Cerebellar cortex (tissue), 1 donor: ENCODE measurements around the gene DOCK4.

Source experiments
- DNase-seq: peaks from one replicate; pipeline ENCODE4 v3.0.0-alpha.2; 2015; ENCODE audit warnings: low spot score

DOCK4 gene

DNA sequence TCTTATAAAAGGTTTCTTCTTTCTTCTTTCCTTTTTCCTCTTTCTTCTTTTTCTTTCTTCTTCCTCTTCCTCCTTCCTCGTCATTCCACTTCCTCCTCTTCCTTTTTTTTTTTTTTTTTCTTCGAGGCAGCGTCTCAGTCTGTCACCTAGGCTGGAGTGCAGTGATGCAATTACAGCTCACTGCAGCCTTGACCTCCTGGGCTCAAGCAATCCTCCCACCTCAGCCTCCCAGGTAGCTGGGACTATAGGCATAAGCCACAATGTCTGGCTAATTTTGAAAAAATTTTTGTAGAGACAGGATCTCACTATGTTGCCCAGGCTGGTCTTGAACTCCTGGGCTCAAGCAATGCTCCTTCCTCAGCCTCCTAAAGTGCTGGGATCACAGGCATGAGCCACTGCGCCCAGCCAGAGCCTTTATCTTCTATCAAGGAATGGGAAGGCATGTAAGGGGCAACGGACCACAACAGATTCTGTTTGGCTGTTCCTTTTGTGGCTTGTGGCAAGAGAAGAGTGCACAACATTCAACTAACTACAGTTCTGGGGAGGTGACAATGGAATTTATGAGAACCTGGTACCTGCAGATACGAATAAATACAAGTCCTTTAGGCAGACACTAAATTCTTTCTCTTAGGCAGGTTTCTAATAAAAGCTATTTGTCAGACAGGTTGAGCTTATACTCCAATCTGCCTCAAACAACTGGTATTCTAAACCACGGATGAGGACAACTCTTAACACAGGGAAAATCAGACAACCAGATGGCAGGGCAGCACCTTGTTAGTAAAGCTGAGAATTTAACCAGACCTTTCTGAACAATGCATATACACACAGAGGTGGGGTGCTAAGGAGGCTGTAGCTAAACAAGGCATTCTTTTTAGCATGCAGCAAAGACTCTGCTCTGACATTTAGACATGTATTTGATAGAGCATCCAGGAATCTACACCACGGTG, 100.3 kb downstream of the DOCK4 start:
- peak; percentile 66 for DNase-seq

DNA sequence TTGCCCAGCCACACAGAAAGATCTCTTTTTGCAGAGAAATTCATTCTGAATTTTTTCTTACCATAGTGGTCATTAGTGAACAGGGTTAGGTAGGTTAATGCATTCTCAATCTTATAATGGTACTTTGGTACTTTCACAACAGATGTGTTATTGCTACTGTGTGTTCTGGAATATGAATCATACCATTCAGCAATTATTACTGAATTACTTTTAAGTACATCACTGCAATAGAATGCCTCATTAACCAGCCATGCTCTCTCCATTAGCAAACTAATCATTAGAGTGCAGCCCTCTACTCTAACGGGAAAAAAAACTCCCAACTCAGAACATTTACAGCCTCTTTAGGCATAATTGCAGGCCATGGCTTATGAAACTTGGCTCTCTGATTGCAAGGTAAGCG, 102.1 kb downstream of the DOCK4 start:
- no peak for DNase-seq

DNA sequence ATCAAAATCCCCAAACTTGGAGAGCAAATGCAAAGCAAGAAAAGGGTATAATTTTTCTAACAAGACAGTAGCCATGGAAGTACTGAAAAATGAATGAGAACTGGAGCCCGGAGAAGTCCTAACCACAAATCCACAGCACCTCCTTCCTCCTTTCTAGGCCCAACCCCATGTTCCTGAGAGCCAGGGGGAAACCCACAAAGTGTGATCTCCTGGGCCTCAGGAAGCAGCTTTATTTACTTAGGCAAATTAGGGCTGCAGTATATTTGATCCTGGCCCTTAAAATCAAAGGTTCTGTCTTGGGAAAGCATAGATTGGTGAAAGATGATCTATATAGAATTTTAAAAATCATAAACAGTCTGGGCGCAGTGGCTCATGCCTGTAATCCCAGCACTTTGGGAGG, 103.0 kb downstream of the DOCK4 start:
- DNase-seq = no peak

DNA sequence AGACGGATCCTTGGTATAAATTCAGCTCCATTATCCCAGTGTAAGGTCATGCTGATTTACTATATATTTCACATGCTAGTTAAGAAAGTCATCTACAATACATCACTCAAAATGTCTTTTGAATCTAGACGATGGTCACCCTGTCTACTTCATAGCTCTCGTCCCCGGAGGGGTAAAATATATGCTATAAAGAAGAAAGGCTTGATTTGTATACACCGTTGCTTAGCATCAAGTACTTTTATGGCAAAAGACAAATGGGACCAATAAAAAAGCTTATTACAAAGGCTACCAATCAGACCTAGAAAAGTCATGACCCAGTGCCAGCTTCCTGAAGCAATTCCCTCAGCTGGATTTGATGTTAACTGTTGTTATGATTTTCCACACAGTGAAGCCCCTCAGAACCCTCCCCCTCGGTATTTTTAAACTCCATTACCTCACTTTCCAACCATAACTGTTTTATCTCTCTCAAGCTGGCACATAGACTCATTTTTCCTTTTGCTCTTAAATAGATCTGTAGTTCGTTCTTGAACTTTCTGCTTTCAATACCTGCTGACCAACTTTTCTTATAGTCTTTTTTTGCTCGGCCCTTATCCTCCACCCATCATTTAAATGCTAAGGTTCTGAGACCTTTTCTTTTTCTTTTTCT, 104.9 kb downstream of the DOCK4 start:
- no peak for DNase-seq

DNA sequence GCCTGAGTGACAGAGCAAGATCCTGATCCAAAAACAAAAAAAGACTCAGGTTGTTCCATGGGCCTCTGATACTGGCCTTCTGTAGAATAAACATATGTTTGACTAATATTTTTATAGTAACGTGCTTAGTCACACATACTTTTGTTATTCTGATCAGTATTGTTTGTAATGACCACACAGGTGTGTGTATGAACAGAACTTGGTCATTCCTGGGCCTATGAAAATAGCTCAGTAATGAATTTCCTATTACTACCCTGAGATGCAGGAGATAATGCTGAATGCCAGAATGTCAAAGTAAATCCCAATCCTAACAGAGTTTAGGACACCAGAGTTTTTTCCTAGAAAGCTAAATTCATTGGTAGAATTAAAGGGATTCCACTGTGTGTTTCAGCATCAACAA, 108.7 kb downstream of the DOCK4 start:
- no peak for DNase-seq

DNA sequence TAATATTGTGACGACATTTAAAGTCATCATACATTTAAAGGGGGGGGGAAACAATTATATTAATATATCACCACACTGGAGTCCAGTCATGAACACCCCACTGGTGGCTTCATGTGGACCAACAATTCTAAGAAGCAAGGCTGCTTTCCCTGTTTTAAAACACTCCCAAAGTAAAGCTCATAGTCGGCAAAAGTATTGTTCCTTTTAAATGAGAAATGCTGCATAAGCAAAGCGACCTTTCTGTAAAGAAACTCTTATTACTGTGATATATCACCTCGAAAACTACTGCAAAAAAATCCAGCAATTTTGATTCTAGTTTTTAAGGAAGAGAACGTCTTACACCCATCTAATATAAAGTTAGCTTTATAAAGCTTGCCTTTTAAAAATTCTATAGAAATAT, 112.8 kb downstream of the DOCK4 start:
- no peak for DNase-seq

DNA sequence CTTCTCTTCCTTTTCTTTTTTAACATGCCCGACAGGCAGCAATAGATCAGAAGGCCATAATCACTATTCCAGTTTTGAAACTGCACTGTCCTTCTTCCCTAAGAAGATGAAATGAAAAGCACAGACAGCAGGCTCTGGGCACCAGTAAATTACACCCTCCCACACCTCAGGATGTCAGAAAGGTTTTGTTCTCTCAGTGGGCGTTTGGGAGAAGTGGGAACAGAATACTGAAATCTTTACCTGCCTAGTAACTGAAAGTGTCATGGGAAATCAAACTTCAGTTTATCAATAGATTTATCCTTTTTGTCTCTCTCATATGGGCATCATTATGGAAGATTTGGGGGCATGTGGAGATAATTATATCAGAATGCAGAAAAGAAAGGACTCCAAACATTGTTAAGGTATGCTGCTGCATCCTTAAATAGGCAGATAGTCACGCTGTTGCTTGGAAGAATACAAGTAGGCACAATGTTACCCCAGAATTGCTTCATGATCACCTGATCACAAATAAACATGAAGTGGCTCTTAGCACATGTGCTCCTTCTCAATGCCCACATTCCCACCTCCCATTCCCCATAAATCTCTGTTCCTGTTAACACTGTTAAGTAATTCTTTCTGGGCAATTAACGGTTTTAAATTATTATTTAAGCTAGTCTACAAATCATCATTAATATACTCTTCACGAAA, 113.3 kb downstream of the DOCK4 start:
- DNase-seq = no peak

DNA sequence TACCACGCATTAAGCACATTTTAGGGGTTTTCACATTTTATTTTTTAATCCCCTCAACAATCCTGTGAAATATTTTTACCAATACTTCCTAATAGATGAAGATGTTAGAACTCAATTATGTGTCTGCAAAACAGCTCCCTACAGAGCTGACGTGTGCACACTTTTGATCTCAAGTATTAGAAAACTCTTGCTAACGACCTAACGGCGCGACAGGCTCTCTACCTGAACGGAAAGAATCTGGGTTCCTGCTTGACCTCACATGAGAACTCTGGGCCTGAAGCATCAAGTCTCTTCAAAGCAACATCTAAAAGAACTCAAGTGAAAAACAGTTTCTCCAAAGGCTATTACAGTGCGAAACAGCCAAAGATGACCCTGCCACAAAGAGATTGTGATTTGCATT, 113.9 kb downstream of the DOCK4 start:
- no peak for DNase-seq

DNA sequence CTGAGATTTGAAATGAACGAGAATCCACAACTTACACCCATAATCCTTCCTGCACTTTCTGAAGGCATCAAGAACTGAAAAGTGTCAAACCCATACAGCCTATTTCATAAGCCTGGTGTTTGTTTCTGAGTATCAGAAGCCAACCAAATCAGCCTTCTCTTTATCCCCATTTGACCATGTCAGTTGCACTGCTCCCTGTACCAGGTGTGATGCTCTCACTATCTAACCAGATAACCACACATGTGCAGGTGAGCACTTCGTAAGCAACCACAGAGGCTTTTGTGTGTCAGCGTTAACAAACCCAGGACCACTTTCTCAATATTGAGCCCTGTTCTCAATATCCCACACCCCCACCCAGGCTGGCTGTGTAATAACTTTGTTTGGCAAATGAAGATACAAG, 114.4 kb downstream of the DOCK4 start:
- DNase-seq = no peak

DNA sequence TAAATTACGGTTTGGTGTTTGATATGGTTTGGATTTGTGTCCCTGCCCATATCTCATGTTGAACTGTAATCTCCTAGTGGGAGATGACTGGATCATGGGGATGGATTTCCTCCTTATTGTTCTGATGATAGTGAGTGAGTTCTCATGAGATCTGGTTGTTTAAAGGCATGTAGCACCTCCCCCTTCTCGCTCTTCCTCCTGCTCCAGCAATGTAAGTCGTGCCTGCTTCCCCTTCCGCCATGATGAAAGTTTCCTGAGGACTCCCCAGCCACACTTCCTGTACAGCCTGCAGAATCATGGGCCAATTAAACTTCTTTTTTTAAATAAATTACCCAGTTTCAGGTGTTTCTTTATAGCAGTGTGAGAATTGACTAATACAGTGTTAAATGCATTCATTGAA, 116.6 kb downstream of the DOCK4 start:
- no peak for DNase-seq

DNA sequence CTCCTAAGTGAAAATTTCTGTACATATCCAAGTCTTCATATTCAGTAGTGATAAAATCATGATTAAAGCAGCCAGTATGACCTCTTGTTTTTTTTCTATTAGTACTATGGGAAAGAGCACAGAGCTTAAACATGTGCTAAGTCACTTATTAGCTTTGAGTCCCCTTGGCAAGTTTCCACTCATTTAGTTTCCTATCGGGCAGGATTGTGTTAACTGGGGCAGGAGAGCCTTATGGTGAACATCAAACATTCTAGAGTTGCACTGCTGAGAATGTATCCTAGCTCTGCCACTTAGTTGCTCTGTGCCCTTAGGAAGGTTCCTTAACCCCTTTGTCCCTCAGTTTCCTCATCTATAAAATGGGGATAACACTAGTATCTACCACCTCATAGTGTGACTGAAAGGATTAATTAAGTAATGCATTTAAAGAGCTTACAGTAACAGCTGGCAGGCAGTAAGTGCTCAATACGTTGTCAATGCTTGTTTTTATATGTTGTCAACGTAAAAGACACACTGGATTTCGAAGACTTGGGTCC, 117.6 kb downstream of the DOCK4 start:
- no peak for DNase-seq

DNA sequence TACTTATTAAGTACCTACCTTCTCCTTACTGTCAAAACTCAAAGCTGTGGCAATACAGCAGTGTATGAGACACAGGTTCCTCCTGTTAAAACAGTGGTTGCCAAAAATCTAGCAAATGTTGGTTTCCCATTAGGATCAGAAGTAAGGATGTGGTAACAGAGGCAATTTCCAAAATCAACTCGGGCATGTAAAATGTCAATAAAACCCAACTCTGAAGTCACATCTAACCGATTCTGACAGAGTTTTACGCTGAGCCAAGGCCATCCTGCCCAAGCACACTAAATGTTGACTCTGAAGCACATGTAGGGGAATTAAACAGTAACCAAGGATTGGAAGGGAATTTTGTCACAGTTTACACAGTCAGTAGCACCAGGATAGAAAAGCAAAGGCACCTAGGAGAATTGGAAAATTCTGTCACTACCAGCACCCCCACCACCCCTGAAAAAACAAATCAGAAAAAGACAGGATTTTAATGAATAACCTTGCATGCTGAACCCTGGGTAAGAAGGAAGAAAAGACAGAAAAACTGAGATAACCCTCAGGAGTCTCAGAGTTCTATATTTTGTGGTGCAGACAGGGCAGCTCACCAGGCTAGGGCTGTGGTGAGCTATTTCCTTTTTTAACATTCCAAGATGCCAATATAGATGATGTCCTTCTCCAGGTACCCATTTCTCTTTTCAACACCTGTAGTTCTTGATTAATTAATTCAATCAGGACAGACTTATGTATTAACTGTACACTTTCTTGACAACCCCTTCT, 119.5 kb downstream of the DOCK4 start:
- peak; percentile 33 for DNase-seq

DNA sequence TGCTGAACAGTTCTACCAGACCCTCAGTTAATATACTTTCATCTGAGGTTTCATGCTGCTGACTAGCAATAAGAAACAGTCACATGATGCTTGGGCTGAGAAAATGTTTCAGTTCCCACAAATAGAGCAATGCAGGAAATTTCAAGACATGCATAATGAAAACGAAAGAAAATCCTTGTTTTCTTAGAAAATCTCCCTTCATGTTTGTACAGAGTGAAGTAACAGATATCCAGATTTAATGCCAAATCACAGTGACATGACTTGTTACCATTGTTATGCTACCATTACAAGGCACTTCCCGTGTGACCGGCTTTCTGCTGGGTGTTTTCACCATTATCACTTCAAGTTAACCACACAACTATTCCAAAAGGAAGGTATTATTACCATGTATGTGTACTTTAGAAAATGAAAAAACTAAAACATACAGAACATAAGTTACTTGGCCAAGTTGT, 121.7 kb downstream of the DOCK4 start:
- DNase-seq = no peak

DNA sequence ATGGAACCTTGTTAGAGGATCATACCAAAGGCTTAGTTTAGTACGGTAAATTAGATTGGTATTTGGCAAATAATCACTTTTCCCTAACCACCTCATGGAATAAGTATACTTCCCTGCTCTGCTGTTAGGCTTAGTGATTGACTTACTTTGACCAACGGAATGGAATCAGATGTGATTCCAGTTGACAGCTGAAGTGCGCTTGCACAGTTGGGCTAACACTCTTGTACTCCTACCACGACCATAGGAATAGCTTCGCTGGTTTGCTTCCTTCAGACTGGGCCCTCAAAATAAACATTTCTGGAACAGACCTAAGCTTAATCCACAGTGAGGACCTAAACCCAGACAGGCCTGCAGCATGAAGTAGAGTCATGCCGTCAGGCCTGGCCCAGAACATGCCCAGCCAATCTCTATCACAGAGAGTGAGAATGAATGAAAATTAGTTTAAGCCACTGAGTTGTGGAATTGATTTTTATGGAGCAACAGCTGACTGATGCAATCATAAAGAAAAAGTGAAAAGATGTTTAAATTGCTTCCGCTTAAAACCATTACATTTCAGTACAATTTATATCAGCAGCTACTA, 122.3 kb downstream of the DOCK4 start:
- DNase-seq = no peak

DNA sequence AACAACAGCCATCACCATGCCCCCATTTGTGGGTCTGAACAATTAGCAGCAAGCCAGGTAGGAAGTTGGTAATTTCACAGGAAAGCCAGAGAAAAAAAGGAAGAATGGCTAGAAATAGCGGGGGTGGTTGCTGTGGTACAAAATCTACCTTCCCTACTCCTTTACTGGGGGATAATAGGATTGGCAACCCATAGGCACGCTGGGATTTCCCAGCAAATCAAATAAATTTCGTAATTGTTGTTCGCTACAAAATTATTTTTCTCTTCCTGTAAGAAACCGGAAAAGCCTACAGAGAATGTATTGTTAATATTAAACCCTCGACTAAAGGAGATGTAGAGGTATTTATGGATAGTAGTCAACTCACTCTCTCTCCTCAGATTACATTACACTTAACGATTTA, 123.9 kb downstream of the DOCK4 start:
- no peak for DNase-seq

DNA sequence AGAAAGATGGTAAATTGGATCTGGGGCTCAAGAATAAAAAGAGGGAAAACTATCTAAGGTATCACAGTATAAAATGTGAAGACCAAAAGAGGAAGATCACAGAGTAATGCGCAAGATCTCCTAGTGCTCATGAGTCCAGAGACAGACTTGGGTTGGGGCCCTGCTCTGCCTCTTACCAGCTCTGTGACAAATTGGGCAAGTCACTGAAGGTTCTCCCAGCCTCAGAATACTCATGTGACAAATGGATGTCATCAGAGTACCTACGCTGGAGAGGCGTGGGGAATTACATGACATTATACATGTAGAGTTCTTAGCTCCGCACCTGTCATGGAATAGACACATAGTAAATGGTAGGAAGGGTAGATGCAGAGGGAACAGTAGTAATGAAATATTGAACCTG, 124.4 kb downstream of the DOCK4 start:
- DNase-seq = no peak

DNA sequence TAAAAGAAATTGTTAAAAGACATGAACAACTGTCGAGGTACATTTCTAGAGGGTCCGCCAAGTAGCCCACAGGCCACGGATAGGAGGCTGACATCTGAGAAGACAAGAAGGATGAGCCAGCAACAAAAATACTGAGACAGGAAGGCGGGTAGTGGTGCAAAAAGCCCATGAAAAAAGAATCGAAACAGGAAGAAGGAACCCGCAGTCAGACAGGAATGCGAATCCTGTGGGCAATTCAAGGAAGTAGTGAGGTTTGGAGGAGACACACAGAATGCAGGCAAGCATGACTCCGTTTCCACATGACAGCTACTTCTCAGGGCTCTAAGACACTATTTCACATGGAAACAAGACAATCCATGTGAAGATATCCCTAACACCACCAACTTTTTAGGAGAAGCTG, 125.2 kb downstream of the DOCK4 start:
- no peak for DNase-seq

DNA sequence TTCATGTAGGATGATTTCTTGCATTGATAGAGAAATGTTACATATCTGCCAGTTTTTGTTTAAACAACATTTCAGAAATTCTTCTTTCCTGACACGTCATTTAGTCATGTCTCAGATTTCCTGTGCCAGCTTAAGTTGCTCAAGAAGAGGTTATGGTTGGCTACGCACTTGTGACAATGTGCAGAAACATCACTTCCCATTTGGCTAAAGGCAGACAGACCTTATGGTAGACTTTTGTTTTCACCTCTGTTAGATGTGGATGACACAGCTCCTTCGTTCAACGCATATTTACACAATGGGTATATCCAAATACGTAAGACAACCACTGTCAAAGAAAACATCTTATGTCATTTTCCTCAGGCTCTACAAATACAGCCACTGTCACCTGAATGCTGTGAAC, 125.8 kb downstream of the DOCK4 start:
- DNase-seq = no peak

DNA sequence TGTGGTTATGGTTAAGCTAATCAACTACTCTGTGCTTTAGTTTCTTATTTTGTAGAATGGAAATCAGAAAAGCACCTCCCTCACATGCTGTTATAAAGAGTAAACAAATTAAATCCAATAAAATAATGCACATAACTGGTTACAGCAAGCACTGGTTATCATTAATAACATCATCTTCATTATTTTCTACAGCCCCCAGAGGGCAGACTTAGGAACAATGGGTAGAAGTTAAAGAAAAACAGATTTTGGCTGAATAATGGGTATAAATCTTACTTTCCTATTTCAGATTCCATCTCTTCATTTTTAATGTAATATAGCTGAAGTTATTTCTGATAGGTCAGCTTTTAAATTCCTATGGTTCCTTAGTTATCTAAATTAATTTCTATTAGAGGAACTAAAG, 126.5 kb downstream of the DOCK4 start:
- no peak for DNase-seq

DNA sequence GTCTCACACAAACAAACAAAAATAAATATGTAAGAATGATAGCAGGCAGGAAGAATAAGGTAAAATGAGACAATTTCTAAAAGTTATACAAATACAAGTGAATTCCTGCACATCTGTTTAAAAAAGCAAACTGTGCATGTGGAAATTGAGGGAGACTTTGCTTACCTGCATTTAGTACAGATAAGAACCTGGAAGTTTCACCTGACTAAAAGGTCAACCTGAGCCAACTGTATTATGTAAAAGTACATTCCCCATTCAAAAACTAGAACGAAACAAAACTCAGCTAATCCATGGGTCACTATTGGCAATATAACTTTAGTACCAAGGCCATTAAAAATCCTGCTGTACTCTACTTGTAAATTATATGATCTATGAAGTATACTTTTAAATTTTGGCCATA, 127.1 kb downstream of the DOCK4 start:
- no peak for DNase-seq

DNA sequence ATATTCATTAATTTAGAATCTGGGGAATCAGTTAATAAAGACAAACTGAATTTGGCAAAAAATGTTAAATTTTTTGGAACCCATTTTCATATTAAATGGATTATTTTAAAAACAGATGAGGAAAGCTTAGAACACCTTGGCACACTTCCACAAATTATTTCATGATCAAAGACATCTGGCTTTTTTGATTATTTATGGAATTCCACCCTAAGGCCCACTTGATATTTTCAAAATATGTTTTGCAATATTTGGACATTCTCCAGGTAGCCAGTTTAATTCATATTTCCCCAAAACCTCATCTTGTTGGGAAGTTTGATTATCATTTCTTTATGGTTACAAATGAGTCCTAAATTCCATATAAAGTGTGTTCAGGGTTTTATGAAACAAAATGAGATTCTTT, 129.9 kb downstream of the DOCK4 start:
- no peak for DNase-seq

DNA sequence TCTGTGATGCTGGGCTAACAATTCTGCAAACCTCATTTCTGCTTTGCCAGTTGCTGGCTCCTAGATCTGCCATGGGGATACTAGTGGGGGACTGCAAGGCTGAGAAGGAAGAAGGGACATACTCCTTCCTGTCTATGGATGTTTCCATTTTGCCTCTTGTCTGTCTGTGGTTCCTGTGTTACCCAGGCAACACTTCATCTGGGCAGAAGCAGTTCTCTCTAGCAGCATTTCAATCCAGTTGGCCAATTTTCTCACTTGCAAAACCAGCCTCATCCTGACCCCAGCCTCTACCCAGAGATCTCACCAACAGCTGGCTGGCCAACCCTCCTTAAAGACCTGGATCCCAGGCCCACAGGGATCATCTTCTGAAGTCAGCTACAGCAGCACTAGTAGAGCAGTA, 131.7 kb downstream of the DOCK4 start:
- DNase-seq = no peak
